MM.1S (cell line): Measurements from ENCODE around the gene RPH3AL.

Experiments used
- CTCF ChIP-seq: fragments of 300-600 bp; sonication (generic); IDR thresholded peaks from 2 replicates; pipeline ENCODE4 v1.5.1; 2016; ENCODE audit warnings: antibody characterized with exemption, low read length, mixed read lengths
- EZH2 ChIP-seq: fragments of 300-600 bp; sonication (generic); optimal IDR thresholded peaks from 2 replicates; pipeline ENCODE3; 2017; ENCODE audit warnings: low read depth, mild to moderate bottlenecking, antibody characterized with exemption, low read length, mixed read lengths
- EZH2phosphoT487 ChIP-seq: fragments of 300-600 bp; sonication (generic); IDR thresholded peaks from 2 replicates; pipeline ENCODE4 v1.6.1; 2018; ENCODE audit warnings: antibody characterized with exemption, low read length

DNA sequence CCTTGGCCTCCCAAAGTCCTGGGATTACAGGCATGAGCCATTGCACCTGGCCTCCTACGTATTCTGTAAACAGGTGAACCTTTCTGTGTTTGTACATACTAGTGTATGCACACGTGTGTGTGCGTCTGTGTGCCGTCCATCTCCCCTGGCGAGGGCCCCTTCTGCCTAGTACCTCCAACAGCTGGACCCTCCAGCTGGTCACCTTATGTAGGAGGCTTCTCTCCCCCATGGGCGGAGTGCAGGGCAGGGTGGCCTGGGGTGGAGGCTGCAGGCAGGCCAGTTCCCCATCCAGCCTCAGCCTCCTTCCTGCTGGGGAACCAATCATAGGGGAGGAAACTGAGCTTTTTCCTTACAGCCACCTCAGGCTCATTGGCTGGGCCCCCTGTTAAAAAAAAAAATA lies 146.8 kb downstream of the RPH3AL start:
- TF ChIP-seq CTCF (no peak), EZH2phosphoT487 (no peak), EZH2 (no peak)
